Body of pancreas (tissue), 4 donors: Measurements from ENCODE around the gene ALDH1A1.

ENCODE experiments used
- CTCF ChIP-seq, 7 experiments: fragments of 450-650 bp in 4 of 7; fragments of 200-600 bp in 3 of 7; sonication (generic) in 3 of 7; IDR thresholded peaks; one replicate each; pipeline ENCODE4 v1.5.1; 2016 to 2019; ENCODE audit warnings: antibody characterized with exemption in 7 of 7
- POLR2A ChIP-seq, 3 donors: fragments of 450-650 bp; IDR thresholded peaks; one replicate each; pipeline ENCODE4 v1.6.1; 2016; ENCODE audit warnings: antibody characterized with exemption in 3 of 3, mild to moderate bottlenecking in 2 of 3

- TF ChIP-seq POLR2A (IDR thresholded peaks at IDR 0.05) (no peak), CTCF (IDR thresholded peaks at IDR 0.05) (no peak)
These were observed 30.2 kb upstream of the ALDH1A1 start for GRCh38 chr9:72983056-72983455.
